Pancreas (tissue), 10 donors: ENCODE measurements around the gene RRAGC. TPM values are rescaled to one million over a fixed set of nuclear protein-coding genes. Genes with fewer than 3 reads are reported as not detected.

Source experiments
- ATAC-seq, 4 donors: fragments of 200-7000 bp; cut with Tn5 transposase; one replicate each; pipeline versions ENCODE4 v1.8.0 to v1.9.1; 2020; ENCODE audit warnings: mild to moderate bottlenecking in 4 of 4, moderate library complexity in 4 of 4
- DNase-seq, 6 donors: peaks; one replicate each; pipeline ENCODE4 v3.0.0-alpha.2; 2020
- FAIRE-seq: peaks from 2 replicates; lab custom pipeline; 2012; peaks lifted over from hg19 to GRCh38; lab: Jason Lieb, UNC
- H3K27ac ChIP-seq, 4 donors: fragments of 200-600 bp; sonication (generic); 1 replicate in 3 of 4; 2 replicates in 1 of 4; pipeline versions ENCODE4 v1.5.0 to v1.8.0; 2020
- H3K27me3 ChIP-seq, 4 donors: fragments of 200-600 bp; one replicate each; pipeline ENCODE4 v1.8.0; 2021
- H3K36me3 ChIP-seq, 3 donors: fragments of 200-600 bp; sonication (generic) in 1 of 3; one replicate each; pipeline versions ENCODE4 v1.5.0 to v1.8.0; 2020 to 2021
- H3K4me1 ChIP-seq, 3 donors: fragments of 200-600 bp; one replicate each; pipeline ENCODE4 v1.8.0; 2021
- H3K4me3 ChIP-seq, 4 donors: fragments of 200-600 bp; sonication (generic) in 2 of 4; one replicate each; pipeline versions ENCODE4 v1.5.0 to v1.8.0; 2020 to 2021
- H3K9me3 ChIP-seq, 4 donors: fragments of 200-600 bp; one replicate each; pipeline ENCODE4 v1.8.0; 2021
- WGBS, 2 donors: extraction: QIAGEN DNeasy Blood & Tissue Kit; methylation state at CpG; one replicate each; pipeline ENCODE4 v1.1.7; 2013; 5-methylcytosine and 5-hydroxymethylcytosine counted together
- intact Hi-C, 3 donors: fragments of 100-400 bp; cut with DNase I; formaldehyde crosslinking; loops; one replicate each; pipeline versions ENCODE4 v1.11.1 to v1.14.2; 2022
- polyA plus RNA-seq, 2 donors: library from polyadenylated mRNA; stranded (reverse); fragments of 200-250 nt; gene quantifications; one replicate each; pipeline ENCODE4 v1.2.3, GENCODE V29; 2013
- total RNA-seq, 6 donors: library from RNA; stranded (reverse); fragmentation: NEBNext Ultra II Directional in 4 of 6; extraction: Animal tissue kit (Norgen Biotek cat#: 25700) in 4 of 6; gene quantifications; one replicate each; pipeline versions ENCODE4 v1.2.1 to v1.2.4, GENCODE V29; 2021 to 2023
- TF ChIP-seq, protein P1 (sequence below), 4 donors: fragments of 200-600 bp; sonication (generic) in 3 of 4; IDR thresholded peaks; one replicate each; pipeline versions ENCODE4 v1.5.0 to v1.8.0; 2021; ENCODE audit warnings: antibody characterized with exemption in 4 of 4
- donor health status: healthy with polysubstance abuse.
- donor health status: DM: no; HTN: no; CAD: no; lungs with moderate emphysema.
- donor health status: DM: no; HTN: no; CAD: no.
- donor health status: control.
- donor health status: control.
- donor health status: Bipolar disorder and iron deficiency.
- donor health status: DM: yes; HTN: yes; CAD: no.
- donor health status: DM: no; HTN: no; CAD: no.
- donor health status: DM: no; HTN: no; CAD: no.
- donor health status: DM: yes; HTN: yes; CAD: no.

The RRAGC gene
- total and polyA plus RNA-seq, 8 donors, result 4.3 to 13.5 (median 8.2) TPM

DNA sequence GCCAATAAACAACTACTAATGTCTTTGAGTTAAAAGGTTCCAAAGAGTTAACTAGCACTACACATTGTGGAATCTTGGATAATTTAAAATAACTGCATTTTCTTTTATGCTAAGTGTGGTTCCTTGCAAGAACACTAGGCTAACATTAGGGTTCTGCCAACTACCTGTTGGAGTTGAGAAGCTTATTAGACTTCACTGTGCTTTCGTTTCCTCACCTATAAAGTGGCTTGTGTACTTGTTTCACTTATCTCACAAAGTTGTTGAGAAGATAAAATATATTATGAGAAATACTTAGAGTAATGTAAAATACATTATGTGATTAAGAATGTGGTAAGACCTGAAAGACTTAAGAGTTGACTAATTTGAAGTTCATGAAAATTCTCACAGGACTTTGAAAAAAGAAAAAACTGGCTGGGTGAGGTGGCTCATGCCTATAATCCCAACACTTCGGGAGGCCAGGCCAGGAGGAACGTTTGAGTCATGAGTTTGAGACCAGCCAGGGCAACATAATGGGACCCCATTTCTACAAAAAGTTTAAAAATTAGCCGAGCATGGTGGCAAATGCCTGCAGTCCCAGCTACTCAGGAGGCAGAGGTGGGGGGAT, 5.6 kb upstream of the RRAGC start:
- intact Hi-C loops, result no loop called here
- H3K4me1 ChIP-seq, result no peaks in the 10 kb centered on the region
- H3K27ac ChIP-seq, result no peak overlapping the region
- no peaks in the 10 kb centered on the region for H3K36me3 ChIP-seq
- no peak for ATAC-seq
- 71 to 81% methylated on average over 4 of the region's 4 CpGs for WGBS, 2 donors
- TF ChIP-seq, protein P1, sequence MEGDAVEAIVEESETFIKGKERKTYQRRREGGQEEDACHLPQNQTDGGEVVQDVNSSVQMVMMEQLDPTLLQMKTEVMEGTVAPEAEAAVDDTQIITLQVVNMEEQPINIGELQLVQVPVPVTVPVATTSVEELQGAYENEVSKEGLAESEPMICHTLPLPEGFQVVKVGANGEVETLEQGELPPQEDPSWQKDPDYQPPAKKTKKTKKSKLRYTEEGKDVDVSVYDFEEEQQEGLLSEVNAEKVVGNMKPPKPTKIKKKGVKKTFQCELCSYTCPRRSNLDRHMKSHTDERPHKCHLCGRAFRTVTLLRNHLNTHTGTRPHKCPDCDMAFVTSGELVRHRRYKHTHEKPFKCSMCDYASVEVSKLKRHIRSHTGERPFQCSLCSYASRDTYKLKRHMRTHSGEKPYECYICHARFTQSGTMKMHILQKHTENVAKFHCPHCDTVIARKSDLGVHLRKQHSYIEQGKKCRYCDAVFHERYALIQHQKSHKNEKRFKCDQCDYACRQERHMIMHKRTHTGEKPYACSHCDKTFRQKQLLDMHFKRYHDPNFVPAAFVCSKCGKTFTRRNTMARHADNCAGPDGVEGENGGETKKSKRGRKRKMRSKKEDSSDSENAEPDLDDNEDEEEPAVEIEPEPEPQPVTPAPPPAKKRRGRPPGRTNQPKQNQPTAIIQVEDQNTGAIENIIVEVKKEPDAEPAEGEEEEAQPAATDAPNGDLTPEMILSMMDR (IDR thresholded peaks at IDR 0.05), result no peak
- DNase-seq, result no peak
- no peaks in the 10 kb centered on the region for H3K9me3 ChIP-seq
- no peak overlapping the region for H3K4me3 ChIP-seq
- H3K27me3 ChIP-seq, result no peaks in the 10 kb centered on the region
- no peak for FAIRE-seq

DNA sequence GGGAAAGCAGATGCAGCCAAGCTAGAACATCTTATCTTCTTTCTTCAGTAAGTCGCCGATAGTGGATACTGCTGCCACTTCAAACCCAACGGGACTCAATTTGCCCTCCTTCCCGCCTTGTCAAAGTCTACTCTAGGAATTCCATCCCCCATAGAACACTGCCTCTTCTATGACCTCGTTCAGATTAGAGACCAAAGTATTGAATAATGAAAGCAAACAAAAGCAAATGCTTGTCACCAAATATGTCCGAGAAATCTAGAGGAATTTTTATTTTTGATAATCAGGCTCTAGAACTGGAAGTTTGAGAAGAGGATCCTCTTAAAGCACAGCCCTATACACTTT, 853 bp upstream of the RRAGC start:
- peaks cover 0 to 19% (median 8%) of the 10 kb centered on the region in 3 donors for H3K4me1 ChIP-seq

DNA sequence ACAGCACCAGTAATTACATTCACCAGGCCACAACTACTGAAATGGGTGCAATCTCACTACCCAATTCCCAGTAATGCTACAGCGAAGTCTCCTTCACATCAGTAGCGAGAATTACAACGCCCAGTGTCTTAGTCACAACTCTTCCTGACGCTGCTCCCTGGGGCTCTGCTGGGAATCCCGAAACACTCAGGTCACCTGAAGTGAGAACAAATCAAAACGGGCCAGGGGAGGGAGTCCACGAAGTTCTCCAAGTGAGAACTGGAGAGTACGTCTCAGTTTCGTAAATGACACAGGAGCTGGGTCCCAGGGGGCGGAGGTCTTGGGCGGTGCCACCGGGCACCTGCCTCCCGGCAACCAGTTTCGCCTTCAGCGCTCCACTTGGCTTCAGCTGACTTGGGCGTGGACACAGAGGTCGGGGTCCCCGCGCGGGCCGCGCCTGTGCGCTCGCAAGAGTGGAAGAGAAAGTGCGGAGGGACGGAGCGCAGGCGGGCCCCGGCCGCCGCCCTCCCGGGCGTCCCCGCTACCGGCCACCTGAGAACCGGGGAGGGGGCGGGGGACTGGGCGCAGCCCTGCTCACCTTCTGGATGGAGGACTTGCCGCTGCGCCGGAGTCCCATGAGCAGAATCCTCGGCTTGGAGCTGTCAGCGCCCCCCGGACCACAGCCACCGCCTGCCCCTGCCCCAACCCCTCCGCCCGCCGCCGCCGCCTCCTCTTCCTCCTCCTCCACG, 575 bp downstream of the RRAGC start:
- Histone ChIP-seq H3K36me3 (no peaks in the 10 kb centered on the region), H3K27me3 (no peaks in the 10 kb centered on the region), H3K9me3 (no peaks in the 10 kb centered on the region), H3K4me3 (peak overlapping the region; percentile 89 to 97 (median 93)), H3K4me1 (peaks cover 0 to 19% (median 8%) of the 10 kb centered on the region in 3 donors), H3K27ac (peak overlapping the region; percentile 70 to 87 (median 86))
- 1% methylated on average over 21 to 51 of the region's 51 CpGs for WGBS, 2 donors
- intact Hi-C loops, result no loop called here
- FAIRE-seq (no peak), DNase-seq (peak; percentile 57 to 86 (median 69)), ATAC-seq (peak; percentile 38 to 60 (median 50))
- TF ChIP-seq, protein P1 (IDR thresholded peaks at IDR 0.05), result no peak

More for the DNA sequence above, 853 bp upstream of the RRAGC start:
- peak overlapping the region; percentile 74 to 94 (median 90) for H3K4me3 ChIP-seq
- H3K27me3 ChIP-seq, result no peaks in the 10 kb centered on the region
- 0 to 4% methylated on average over 6 of the region's 6 CpGs for WGBS, 2 donors
- no peaks in the 10 kb centered on the region for H3K9me3 ChIP-seq
- TF ChIP-seq, protein P1 (IDR thresholded peaks at IDR 0.05), result no peak
- ATAC-seq (no peak), DNase-seq (peak in 1 of 6 donors; percentile 23), FAIRE-seq (no peak)
- H3K27ac ChIP-seq, result peak overlapping the region in 3 of 4 donors; percentile 22 to 75 (median 65)
- no peaks in the 10 kb centered on the region for H3K36me3 ChIP-seq
- intact Hi-C loops, result no loop called here

- H3K4me3 ChIP-seq, result no peak overlapping the region
- H3K27me3 ChIP-seq, result no peaks in the 10 kb centered on the region
- FAIRE-seq (no peak), ATAC-seq (no peak), DNase-seq (no peak)
- H3K4me1 ChIP-seq, result peaks cover 0 to 12% (median 3%) of the 10 kb centered on the region in 3 donors
- no peaks in the 10 kb centered on the region for H3K9me3 ChIP-seq
- intact Hi-C loops, result no loop called here
- WGBS, 2 donors, result 84 to 86% methylated on average over 4 of the region's 4 CpGs
- no peak overlapping the region for H3K27ac ChIP-seq
- TF ChIP-seq, protein P1 (IDR thresholded peaks at IDR 0.05), result no peak
- peaks cover 0 to 38% (median 0%) of the 10 kb centered on the region in 3 donors for H3K36me3 ChIP-seq
Measured at GRCh38 chr1:38852780-38853179, 6.8 kb downstream of the RRAGC start.

GRCh38 chr1:38848071-38848470, 11.5 kb downstream of the RRAGC start:
- intact Hi-C loops, result no loop called here
- ATAC-seq (peak in 1 of 4 donors; percentile 32), FAIRE-seq (no peak), DNase-seq (no peak)
- TF ChIP-seq, protein P1 (IDR thresholded peaks at IDR 0.05), result no peak
- Histone ChIP-seq H3K27me3 (no peaks in the 10 kb centered on the region), H3K4me1 (no peaks in the 10 kb centered on the region), H3K36me3 (peaks cover 0 to 42% (median 0%) of the 10 kb centered on the region in 3 donors), H3K4me3 (no peak overlapping the region), H3K9me3 (no peaks in the 10 kb centered on the region), H3K27ac (no peak overlapping the region)
- 85 to 88% methylated on average over 1 of the region's 1 CpG for WGBS, 2 donors
